MCF 10A (cell line): ENCODE measurements around the gene PRUNE2. TPM values are rescaled to one million over a fixed set of nuclear protein-coding genes. Genes with fewer than 3 reads are reported as not detected.

ENCODE experiments used
- BruUV-seq: library from RNA; stranded (reverse); fragments of 400-500 nt; replicated peaks from 2 replicates; lab custom pipeline; 2021; lab: Mats Ljungman, UMichigan
- CTCF ChIA-PET: fragments of 300-600 bp; sonication (Branson Sonifier 250); formaldehyde crosslinking; extraction: SDS; loops from one replicate; lab custom pipeline; 2021; ENCODE audit warnings: antibody characterized with exemption, inconsistent platforms; lab: Yijun Ruan, JAX
- POLR2A ChIA-PET: fragments of 300-600, 350-650 bp; sonication (Branson Sonifier 250); formaldehyde crosslinking; extraction: SDS; loops from one replicate; lab custom pipeline; 2020; ENCODE audit warnings: antibody characterized with exemption, inconsistent platforms; lab: Yijun Ruan, JAX
- DNase-seq: peaks from one replicate; pipeline ENCODE4 v3.0.0-alpha.2; 2018; ENCODE audit not compliant: unreplicated experiment
- H3K27ac Mint-ChIP-seq: one replicate; pipeline ENCODE4 v1.8.0; 2022; ENCODE audit warnings: mild to moderate bottlenecking, low read depth, mixed read lengths; ENCODE audit not compliant: unreplicated experiment
- H3K27me3 Mint-ChIP-seq: one replicate; pipeline ENCODE4 v1.8.0; 2022; ENCODE audit warnings: mixed read lengths; ENCODE audit not compliant: insufficient read depth, unreplicated experiment
- H3K36me3 Mint-ChIP-seq: one replicate; pipeline ENCODE4 v1.8.0; 2022; ENCODE audit warnings: mild to moderate bottlenecking, moderate library complexity, mixed read lengths; ENCODE audit not compliant: insufficient read depth, unreplicated experiment
- H3K4me1 Mint-ChIP-seq: one replicate; pipeline ENCODE4 v1.8.0; 2022; ENCODE audit warnings: mixed read lengths; ENCODE audit not compliant: insufficient read depth, unreplicated experiment
- H3K4me3 Mint-ChIP-seq: one replicate; pipeline ENCODE4 v1.8.0; 2022; ENCODE audit warnings: mild to moderate bottlenecking, moderate library complexity, mixed read lengths; ENCODE audit not compliant: unreplicated experiment
- H3K9me3 Mint-ChIP-seq: one replicate; pipeline ENCODE4 v1.8.0; 2022; ENCODE audit warnings: mixed read lengths; ENCODE audit not compliant: unreplicated experiment
- intact Hi-C: fragments of 100-400 bp; cut with micrococcal nuclease; formaldehyde crosslinking; loops from 2 replicates; pipeline ENCODE4 v1.14.1; 2022
- total RNA-seq: library from RNA; stranded (reverse); gene quantifications from 2 replicates; pipeline ENCODE4 v1.2.3, GENCODE V29; 2022
- TF ChIP-seq, protein P1 (sequence below): fragments of 200-600 bp; IDR thresholded peaks from one replicate; pipeline ENCODE4 v1.8.0; 2022; ENCODE audit warnings: antibody characterized with exemption, mild to moderate bottlenecking; ENCODE audit not compliant: unreplicated experiment

Gene PRUNE2
- total RNA-seq, 1 experiment from 2014 or later, result 0.63 TPM

DNA sequence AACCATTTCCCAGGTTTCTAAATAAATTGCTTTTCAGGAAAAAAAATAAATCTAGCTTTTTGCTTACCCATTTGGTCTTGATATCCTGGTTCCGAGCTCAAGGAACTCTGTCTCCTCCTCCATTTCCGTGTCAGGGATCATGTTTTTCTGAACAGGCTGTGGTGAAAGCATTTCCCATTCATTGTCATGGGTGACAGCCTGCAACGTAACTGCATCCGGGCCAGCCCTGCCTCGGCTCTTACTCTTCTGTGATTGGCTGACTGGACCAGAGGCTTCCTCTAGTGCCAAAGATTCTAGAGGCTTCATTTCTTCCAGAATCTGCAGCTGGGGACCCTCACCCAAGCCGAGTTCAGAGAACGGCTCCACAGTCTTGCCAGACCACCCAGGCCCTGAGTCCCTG is 202.6 kb downstream of the PRUNE2 start:
- H3K9me3 Mint-ChIP-seq, result no peaks in the 10 kb centered on the region
- ChIA-PET POLR2A (interaction anchor here (0.6 to 1.5 kb wide), 3 partner anchors 39 to 308 kb away, joined by 3 to 4 read pairs (median 3); partner anchors contain the start of gene RFK), CTCF (interaction anchor here (0.6 to 9.9 kb wide), 20 partner anchors 10 to 1534 kb away, joined by 3 to 285 read pairs (median 4); partner anchors contain the start of gene GCNT1)
- intact Hi-C loops, result no loop called here
- no peaks in the 10 kb centered on the region for H3K36me3 Mint-ChIP-seq
- H3K27me3 Mint-ChIP-seq, result peaks cover 24% of the 10 kb centered on the region
- TF ChIP-seq, protein P1, sequence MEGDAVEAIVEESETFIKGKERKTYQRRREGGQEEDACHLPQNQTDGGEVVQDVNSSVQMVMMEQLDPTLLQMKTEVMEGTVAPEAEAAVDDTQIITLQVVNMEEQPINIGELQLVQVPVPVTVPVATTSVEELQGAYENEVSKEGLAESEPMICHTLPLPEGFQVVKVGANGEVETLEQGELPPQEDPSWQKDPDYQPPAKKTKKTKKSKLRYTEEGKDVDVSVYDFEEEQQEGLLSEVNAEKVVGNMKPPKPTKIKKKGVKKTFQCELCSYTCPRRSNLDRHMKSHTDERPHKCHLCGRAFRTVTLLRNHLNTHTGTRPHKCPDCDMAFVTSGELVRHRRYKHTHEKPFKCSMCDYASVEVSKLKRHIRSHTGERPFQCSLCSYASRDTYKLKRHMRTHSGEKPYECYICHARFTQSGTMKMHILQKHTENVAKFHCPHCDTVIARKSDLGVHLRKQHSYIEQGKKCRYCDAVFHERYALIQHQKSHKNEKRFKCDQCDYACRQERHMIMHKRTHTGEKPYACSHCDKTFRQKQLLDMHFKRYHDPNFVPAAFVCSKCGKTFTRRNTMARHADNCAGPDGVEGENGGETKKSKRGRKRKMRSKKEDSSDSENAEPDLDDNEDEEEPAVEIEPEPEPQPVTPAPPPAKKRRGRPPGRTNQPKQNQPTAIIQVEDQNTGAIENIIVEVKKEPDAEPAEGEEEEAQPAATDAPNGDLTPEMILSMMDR, result no peak
- H3K27ac Mint-ChIP-seq, result no peak overlapping the region
- no TSS peak for BruUV-seq
- H3K4me3 Mint-ChIP-seq, result no peak overlapping the region
- DNase-seq, result no peak
- H3K4me1 Mint-ChIP-seq, result peaks cover 13% of the 10 kb centered on the region

DNA sequence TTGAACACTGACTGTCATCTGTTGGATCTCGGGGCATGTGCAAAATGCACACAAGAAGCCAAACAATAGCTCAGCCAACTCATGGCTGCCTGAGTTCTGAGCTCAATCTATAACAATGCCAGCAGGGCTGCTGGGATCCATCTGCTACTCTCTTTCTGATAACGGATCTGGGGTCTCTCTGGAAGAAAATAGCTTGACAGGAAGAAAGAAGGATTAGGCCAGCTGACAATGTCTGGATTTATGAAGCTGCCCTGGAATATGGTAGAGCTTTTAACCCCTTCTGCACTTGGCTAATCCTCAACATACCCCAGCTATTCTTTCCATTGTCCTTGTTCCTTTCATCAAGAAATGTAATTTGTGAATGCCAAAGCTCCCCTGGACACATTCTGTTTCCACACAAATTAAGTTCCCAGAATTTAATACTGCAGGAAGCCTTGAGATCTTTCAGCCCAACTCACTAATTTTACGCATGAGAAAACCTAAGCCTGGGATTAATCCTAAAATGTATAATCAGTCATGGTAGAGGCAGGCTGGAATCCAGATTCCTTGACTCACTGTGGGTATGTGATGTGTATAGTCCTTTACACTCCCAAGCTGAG is 204.4 kb downstream of the PRUNE2 start:
- Mint-ChIP-seq H3K36me3 (no peaks in the 10 kb centered on the region), H3K4me1 (peaks cover 8% of the 10 kb centered on the region), H3K27me3 (peaks cover 17% of the 10 kb centered on the region), H3K4me3 (no peak overlapping the region), H3K9me3 (no peaks in the 10 kb centered on the region), H3K27ac (no peak overlapping the region)
- BruUV-seq, result no TSS peak
- DNase-seq, result no peak
- TF ChIP-seq, protein P1, result no peak
- ChIA-PET POLR2A (no interaction called here), CTCF (interaction anchor here (0.6 to 9.9 kb wide), 6 partner anchors 9 to 323 kb away, joined by 3 to 285 read pairs (median 10); no protein-coding TSS in a partner anchor)
- intact Hi-C loops, result no loop called here

- no peaks in the 10 kb centered on the region for H3K9me3 Mint-ChIP-seq
- intact Hi-C loops, result no loop called here
- no peak overlapping the region for H3K4me3 Mint-ChIP-seq
- TF ChIP-seq, protein P1, result no peak
- POLR2A ChIA-PET, result no interaction called here
- no peak overlapping the region for H3K27ac Mint-ChIP-seq
- no peaks in the 10 kb centered on the region for H3K36me3 Mint-ChIP-seq
- H3K4me1 Mint-ChIP-seq, result peaks cover 8% of the 10 kb centered on the region
- CTCF ChIA-PET, result interaction anchor here (0.6 to 9.9 kb wide), 5 partner anchors 9 to 462 kb away, joined by 4 to 285 read pairs (median 12); no protein-coding TSS in a partner anchor
- no TSS peak for BruUV-seq
- DNase-seq, result no peak
- H3K27me3 Mint-ChIP-seq, result peaks cover 11% of the 10 kb centered on the region
These were observed 205.0 kb downstream of the PRUNE2 start for GRCh38 chr9:76700916-76701315.

DNA sequence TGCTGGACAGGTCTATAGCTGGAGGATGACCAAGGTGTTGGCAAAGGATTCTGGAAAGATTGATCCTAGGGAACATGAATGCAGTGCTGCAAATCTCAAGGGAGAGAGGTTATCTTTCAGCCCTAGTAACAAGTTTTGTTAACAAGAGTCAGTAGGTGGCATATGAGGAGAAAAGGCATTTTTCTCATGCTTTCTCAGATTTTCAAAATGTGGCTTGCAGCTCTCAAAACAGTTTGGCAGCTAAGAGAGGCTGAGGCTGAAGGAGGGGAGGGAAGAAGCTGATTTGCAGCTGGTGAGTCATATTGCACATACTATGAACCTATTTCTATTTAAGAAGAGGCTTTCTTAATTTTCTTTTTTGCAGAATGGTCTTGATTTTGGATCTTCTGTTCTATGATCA is 205.9 kb downstream of the PRUNE2 start:
- Mint-ChIP-seq H3K36me3 (no peaks in the 10 kb centered on the region), H3K27ac (no peak overlapping the region), H3K4me1 (peaks cover 8% of the 10 kb centered on the region), H3K27me3 (peaks cover 11% of the 10 kb centered on the region), H3K4me3 (no peak overlapping the region), H3K9me3 (no peaks in the 10 kb centered on the region)
- ChIA-PET CTCF (interaction anchor here (0.6 to 9.9 kb wide), 6 partner anchors 10 to 463 kb away, joined by 3 to 285 read pairs (median 8); no protein-coding TSS in a partner anchor), POLR2A (interaction anchor here (0.6 kb wide), 1 partner anchor 216 kb away, joined by 3 read pairs; no protein-coding TSS in a partner anchor)
- TF ChIP-seq, protein P1, result no peak
- BruUV-seq, result no TSS peak
- peak; percentile 16 for DNase-seq
- intact Hi-C loops, result no loop called here
